Gastroesophageal sphincter (tissue), 4 donors: ENCODE results near the gene CLDN1. TPM values are rescaled to one million over a fixed set of nuclear protein-coding genes. Genes with fewer than 3 reads are reported as not detected.

Experiments used
- ATAC-seq: fragments of 150-250 bp; one replicate; pipeline ENCODE4 v1.9.1; 2016; ENCODE audit warnings: mild to moderate bottlenecking, moderate library complexity
- H3K27ac ChIP-seq, 4 donors: fragments of 200-600 bp; sonication (generic) in 3 of 4; 1 replicate in 3 of 4; 2 replicates in 1 of 4; pipeline ENCODE4 v1.5.1; 2016 to 2019
- H3K27me3 ChIP-seq: fragments of 200-600 bp; sonication (generic); one replicate; pipeline ENCODE4 v1.5.1; 2019
- H3K36me3 ChIP-seq, 2 donors: fragments of 200-600 bp; sonication (generic); one replicate each; pipeline ENCODE4 v1.5.1; 2019; ENCODE audit warnings: control low read depth in 1 of 2
- H3K4me1 ChIP-seq, 3 donors: fragments of 200-600 bp; sonication (generic); 1 replicate in 2 of 3; 2 replicates in 1 of 3; pipeline ENCODE4 v1.5.1; 2016 to 2019; ENCODE audit warnings: control low read depth in 2 of 3
- H3K4me3 ChIP-seq, 2 donors: fragments of 200-600 bp; sonication (generic); one replicate each; pipeline ENCODE4 v1.5.1; 2019; ENCODE audit warnings: mild to moderate bottlenecking in 1 of 2, moderate library complexity in 1 of 2
- H3K9me3 ChIP-seq, 3 donors: fragments of 200-600 bp; sonication (generic); one replicate each; pipeline ENCODE4 v1.5.1; 2017 to 2019; ENCODE audit warnings: control low read depth in 2 of 3
- EP300 ChIP-seq: sonication (generic); formaldehyde crosslinking; IDR thresholded peaks from one replicate; pipeline ENCODE4 v1.6.1; 2017; ENCODE audit warnings: antibody characterized with exemption, mild to moderate bottlenecking
- POLR2A ChIP-seq, 2 donors: fragments of 450-650 bp; IDR thresholded peaks; one replicate each; pipeline ENCODE4 v1.6.1; 2017; ENCODE audit warnings: antibody characterized with exemption in 2 of 2, mild to moderate bottlenecking in 2 of 2, moderate library complexity in 1 of 2
- POLR2AphosphoS5 ChIP-seq: sonication (generic); formaldehyde crosslinking; IDR thresholded peaks from one replicate; pipeline ENCODE4 v1.6.1; 2017; ENCODE audit warnings: antibody characterized with exemption
- WGBS, 2 donors: methylation state at CpG; one replicate each; pipeline ENCODE4 v1.1.5; 2018; ENCODE audit warnings: low coverage in 1 of 2; 5-methylcytosine and 5-hydroxymethylcytosine counted together
- total RNA-seq, 4 donors: library from RNA; depleted of rRNA; stranded (reverse); fragments of >200 nt; gene quantifications; one replicate each; pipeline ENCODE4 v1.1.0, GENCODE V29; 2016
- TF ChIP-seq, protein P1 (sequence below), 4 experiments: fragments of 200-600 bp in 2 of 4; fragments of 450-650 bp in 2 of 4; sonication (generic) in 1 of 4; IDR thresholded peaks; one replicate each; pipeline ENCODE4 v1.5.1; 2017 to 2019; ENCODE audit warnings: antibody characterized with exemption in 4 of 4, mild to moderate bottlenecking in 2 of 4, moderate library complexity in 2 of 4

CLDN1 gene
- total RNA-seq, 4 donors from 2014 or later: 0.50 to 5.3 (median 1.8) TPM

- TF ChIP-seq POLR2A (IDR thresholded peaks at IDR 0.05): no peak
- TF ChIP-seq POLR2AphosphoS5: no peak
- no peak for TF ChIP-seq EP300
- TF ChIP-seq, protein P1, sequence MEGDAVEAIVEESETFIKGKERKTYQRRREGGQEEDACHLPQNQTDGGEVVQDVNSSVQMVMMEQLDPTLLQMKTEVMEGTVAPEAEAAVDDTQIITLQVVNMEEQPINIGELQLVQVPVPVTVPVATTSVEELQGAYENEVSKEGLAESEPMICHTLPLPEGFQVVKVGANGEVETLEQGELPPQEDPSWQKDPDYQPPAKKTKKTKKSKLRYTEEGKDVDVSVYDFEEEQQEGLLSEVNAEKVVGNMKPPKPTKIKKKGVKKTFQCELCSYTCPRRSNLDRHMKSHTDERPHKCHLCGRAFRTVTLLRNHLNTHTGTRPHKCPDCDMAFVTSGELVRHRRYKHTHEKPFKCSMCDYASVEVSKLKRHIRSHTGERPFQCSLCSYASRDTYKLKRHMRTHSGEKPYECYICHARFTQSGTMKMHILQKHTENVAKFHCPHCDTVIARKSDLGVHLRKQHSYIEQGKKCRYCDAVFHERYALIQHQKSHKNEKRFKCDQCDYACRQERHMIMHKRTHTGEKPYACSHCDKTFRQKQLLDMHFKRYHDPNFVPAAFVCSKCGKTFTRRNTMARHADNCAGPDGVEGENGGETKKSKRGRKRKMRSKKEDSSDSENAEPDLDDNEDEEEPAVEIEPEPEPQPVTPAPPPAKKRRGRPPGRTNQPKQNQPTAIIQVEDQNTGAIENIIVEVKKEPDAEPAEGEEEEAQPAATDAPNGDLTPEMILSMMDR (IDR thresholded peaks at IDR 0.05): no peak
- Histone ChIP-seq H3K36me3 (no peaks in the 10 kb centered on the region), H3K27me3 (no peaks in the 10 kb centered on the region), H3K4me1 (no peaks in the 10 kb centered on the region), H3K27ac (no peak overlapping the region), H3K4me3 (no peak overlapping the region), H3K9me3 (peaks cover 0 to 23% (median 0%) of the 10 kb centered on the region in 3 donors)
- WGBS, 2 donors: 100% methylated on average over 1 of the region's 2 CpGs
- no peak for ATAC-seq
These were observed 33.4 kb downstream of the CLDN1 start for GRCh38 chr3:190288836-190289235.

DNA sequence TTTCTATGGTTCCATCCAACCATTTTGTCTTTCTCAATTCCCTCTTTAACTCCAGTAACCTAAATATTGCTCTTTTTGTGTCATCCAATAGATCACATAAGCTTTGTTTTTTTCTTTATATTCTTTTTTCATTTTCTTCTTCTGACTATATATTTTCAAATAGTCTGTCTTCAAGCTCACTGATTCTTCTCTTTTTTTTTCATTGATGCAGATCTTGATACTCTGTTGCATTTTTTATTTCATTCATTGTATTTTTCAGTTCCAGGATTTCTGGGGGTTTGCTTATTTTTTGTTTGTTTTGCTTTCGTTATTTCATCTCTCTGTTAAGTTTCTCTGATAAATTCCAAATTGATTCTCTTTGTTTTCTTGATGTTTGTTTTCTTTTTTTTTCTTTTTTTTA lies 36.2 kb downstream of the CLDN1 start:
- H3K4me1 ChIP-seq: no peaks in the 10 kb centered on the region
- H3K36me3 ChIP-seq: no peaks in the 10 kb centered on the region
- H3K27ac ChIP-seq: no peak overlapping the region
- TF ChIP-seq POLR2A (IDR thresholded peaks at IDR 0.05) (no peak), EP300 (no peak), POLR2AphosphoS5 (no peak)
- TF ChIP-seq, protein P1 (IDR thresholded peaks at IDR 0.05): no peak
- no peak overlapping the region for H3K4me3 ChIP-seq
- H3K9me3 ChIP-seq: peaks cover 0 to 13% (median 0%) of the 10 kb centered on the region in 3 donors
- no peak for ATAC-seq
- WGBS, 2 donors: 75 to 86% methylated on average over 1 of the region's 1 CpG
- no peaks in the 10 kb centered on the region for H3K27me3 ChIP-seq

GRCh38 chr3:190281308-190282051 lies 40.8 kb downstream of the CLDN1 start:
- no peak overlapping the region for H3K27ac ChIP-seq
- no peaks in the 10 kb centered on the region for H3K27me3 ChIP-seq
- no peak overlapping the region for H3K4me3 ChIP-seq
- no peaks in the 10 kb centered on the region for H3K4me1 ChIP-seq
- 50 to 59% methylated on average over 4 of the region's 4 CpGs for WGBS, 2 donors
- ATAC-seq: no peak
- no peaks in the 10 kb centered on the region for H3K36me3 ChIP-seq
- TF ChIP-seq POLR2A (IDR thresholded peaks at IDR 0.05): no peak
- no peak for TF ChIP-seq POLR2AphosphoS5
- TF ChIP-seq EP300: no peak
- TF ChIP-seq, protein P1 (IDR thresholded peaks at IDR 0.05): no peak
- H3K9me3 ChIP-seq: peaks cover 0 to 13% (median 0%) of the 10 kb centered on the region in 3 donors

GRCh38 chr3:190279690-190280089 lies 42.6 kb downstream of the CLDN1 start:
- TF ChIP-seq POLR2AphosphoS5: no peak
- TF ChIP-seq EP300: no peak
- no peak for TF ChIP-seq POLR2A (IDR thresholded peaks at IDR 0.05)
- TF ChIP-seq, protein P1 (IDR thresholded peaks at IDR 0.05): no peak
- no peak overlapping the region for H3K4me3 ChIP-seq
- H3K9me3 ChIP-seq: no peaks in the 10 kb centered on the region
- ATAC-seq: no peak
- H3K4me1 ChIP-seq: no peaks in the 10 kb centered on the region
- H3K27me3 ChIP-seq: no peaks in the 10 kb centered on the region
- no peaks in the 10 kb centered on the region for H3K36me3 ChIP-seq
- H3K27ac ChIP-seq: no peak overlapping the region

- Histone ChIP-seq H3K9me3 (no peaks in the 10 kb centered on the region), H3K27me3 (no peaks in the 10 kb centered on the region), H3K4me3 (no peak overlapping the region), H3K4me1 (no peaks in the 10 kb centered on the region), H3K36me3 (no peaks in the 10 kb centered on the region), H3K27ac (no peak overlapping the region)
- TF ChIP-seq, protein P1 (IDR thresholded peaks at IDR 0.05): no peak
- TF ChIP-seq POLR2AphosphoS5 (no peak), EP300 (no peak), POLR2A (IDR thresholded peaks at IDR 0.05) (no peak)
- WGBS, 2 donors: 44 to 53% methylated on average over 2 of the region's 2 CpGs
- no peak for ATAC-seq
These were observed 49.5 kb downstream of the CLDN1 start for GRCh38 chr3:190272747-190273146.
